ENCODE data around the gene DHRSX.

GRCh38 chrX:2497961-2498780, 2.6 kb downstream of the DHRSX start:
- TF ChIP-seq, protein P1, sequence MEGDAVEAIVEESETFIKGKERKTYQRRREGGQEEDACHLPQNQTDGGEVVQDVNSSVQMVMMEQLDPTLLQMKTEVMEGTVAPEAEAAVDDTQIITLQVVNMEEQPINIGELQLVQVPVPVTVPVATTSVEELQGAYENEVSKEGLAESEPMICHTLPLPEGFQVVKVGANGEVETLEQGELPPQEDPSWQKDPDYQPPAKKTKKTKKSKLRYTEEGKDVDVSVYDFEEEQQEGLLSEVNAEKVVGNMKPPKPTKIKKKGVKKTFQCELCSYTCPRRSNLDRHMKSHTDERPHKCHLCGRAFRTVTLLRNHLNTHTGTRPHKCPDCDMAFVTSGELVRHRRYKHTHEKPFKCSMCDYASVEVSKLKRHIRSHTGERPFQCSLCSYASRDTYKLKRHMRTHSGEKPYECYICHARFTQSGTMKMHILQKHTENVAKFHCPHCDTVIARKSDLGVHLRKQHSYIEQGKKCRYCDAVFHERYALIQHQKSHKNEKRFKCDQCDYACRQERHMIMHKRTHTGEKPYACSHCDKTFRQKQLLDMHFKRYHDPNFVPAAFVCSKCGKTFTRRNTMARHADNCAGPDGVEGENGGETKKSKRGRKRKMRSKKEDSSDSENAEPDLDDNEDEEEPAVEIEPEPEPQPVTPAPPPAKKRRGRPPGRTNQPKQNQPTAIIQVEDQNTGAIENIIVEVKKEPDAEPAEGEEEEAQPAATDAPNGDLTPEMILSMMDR (IDR thresholded peaks at IDR 0.05): no peak
- no peak for TF ChIP-seq POLR2A (IDR thresholded peaks at IDR 0.05)

Measured in adrenal gland (tissue), 5 donors.